Keratinocyte (primary cell): ENCODE data around the gene RNF112.

Source experiments
- EZH2 ChIP-seq: IDR thresholded peaks from one replicate; pipeline ENCODE4 v1.6.1; 2012; ENCODE audit warnings: inconsistent platforms, mild to moderate bottlenecking, low read length, moderate library complexity
- TF ChIP-seq, protein P1 (sequence below), 3 experiments: IDR thresholded peaks in 1 of 3; conservative IDR thresholded peaks in 1 of 3; optimal IDR thresholded peaks in 1 of 3; 2 replicates in 2 of 3; 3 replicates in 1 of 3; pipeline versions ENCODE3 to v1.5.1; 2011; ENCODE audit warnings: low read length in 3 of 3, mild to moderate bottlenecking in 3 of 3, moderate library complexity in 2 of 3, control low read depth in 1 of 3, inconsistent platforms in 1 of 3; ENCODE audit not compliant: insufficient read depth in 2 of 3; ENCODE audit errors: extremely low read depth in 1 of 3

DNA sequence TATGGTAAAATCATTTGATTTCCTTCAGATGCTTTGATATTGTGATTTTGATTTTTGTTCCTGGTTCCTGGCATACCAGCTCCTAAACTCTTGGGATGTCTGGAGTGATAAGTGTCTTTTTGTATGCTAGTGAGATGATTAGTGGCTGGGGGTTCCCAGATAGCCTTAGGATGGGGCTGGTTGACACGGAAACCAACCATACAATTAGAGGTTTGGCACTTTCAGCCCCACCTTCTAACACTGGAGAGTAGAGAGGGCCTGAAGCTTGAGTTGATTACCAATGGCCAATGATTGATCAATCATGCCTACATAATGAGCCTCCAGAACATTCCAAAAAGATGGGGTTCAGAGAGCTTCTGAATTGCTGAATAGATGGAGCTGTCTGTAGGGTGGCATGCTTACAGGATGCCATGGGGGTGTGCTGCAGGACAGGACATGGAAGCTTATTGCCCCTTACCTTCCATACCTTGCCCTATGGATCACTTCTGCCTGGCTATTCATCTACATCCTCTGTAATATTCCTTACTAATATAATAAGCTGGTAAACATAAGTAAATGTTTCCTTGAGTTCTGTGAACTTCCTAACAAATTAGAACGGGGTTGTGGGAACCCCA lies 22.8 kb downstream of the RNF112 start:
- TF ChIP-seq, protein P1, sequence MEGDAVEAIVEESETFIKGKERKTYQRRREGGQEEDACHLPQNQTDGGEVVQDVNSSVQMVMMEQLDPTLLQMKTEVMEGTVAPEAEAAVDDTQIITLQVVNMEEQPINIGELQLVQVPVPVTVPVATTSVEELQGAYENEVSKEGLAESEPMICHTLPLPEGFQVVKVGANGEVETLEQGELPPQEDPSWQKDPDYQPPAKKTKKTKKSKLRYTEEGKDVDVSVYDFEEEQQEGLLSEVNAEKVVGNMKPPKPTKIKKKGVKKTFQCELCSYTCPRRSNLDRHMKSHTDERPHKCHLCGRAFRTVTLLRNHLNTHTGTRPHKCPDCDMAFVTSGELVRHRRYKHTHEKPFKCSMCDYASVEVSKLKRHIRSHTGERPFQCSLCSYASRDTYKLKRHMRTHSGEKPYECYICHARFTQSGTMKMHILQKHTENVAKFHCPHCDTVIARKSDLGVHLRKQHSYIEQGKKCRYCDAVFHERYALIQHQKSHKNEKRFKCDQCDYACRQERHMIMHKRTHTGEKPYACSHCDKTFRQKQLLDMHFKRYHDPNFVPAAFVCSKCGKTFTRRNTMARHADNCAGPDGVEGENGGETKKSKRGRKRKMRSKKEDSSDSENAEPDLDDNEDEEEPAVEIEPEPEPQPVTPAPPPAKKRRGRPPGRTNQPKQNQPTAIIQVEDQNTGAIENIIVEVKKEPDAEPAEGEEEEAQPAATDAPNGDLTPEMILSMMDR (optimal IDR thresholded peaks at IDR 0.05 in 1 of 3, IDR thresholded peaks at IDR 0.05 in 1 of 3, conservative IDR thresholded peaks at IDR 0.05 in 1 of 3; ENCODE audit: extremely low read depth in 1 of 3, insufficient read depth in 2 of 3, low read length in 3 of 3), result peak in 1 of 3 experiments; percentile 36
- TF ChIP-seq EZH2, result no peak
